Psoas muscle (tissue), 8 donors: ENCODE results near the gene CCDC152. TPM values are rescaled to one million over a fixed set of nuclear protein-coding genes. Genes with fewer than 3 reads are reported as not detected.

Experiments
- ATAC-seq, 4 donors: fragments of 200-7000 bp; cut with Tn5 transposase; one replicate each; pipeline ENCODE4 v1.9.1; 2020; ENCODE audit warnings: moderate library complexity in 3 of 4, mild to moderate bottlenecking in 2 of 4
- DNase-seq, 2 donors: peaks; one replicate each; pipeline ENCODE4 v3.0.0-alpha.2; 2020
- H3K27ac ChIP-seq: fragments of 200-600 bp; one replicate; pipeline ENCODE4 v1.8.0; 2022
- H3K27me3 ChIP-seq, 3 donors: fragments of 200-600 bp in 1 of 3; one replicate each; pipeline versions ENCODE4 v1.6.1 to v1.8.0; 2013 to 2022; ENCODE audit warnings: low read length in 2 of 3, mild to moderate bottlenecking in 2 of 3, moderate library complexity in 1 of 3; ENCODE audit not compliant: insufficient read depth in 3 of 3
- H3K36me3 ChIP-seq, 2 donors: fragments of 200-600 bp in 1 of 2; one replicate each; pipeline versions ENCODE4 v1.6.1 to v1.8.0; 2013 to 2022; ENCODE audit warnings: low read depth in 1 of 2, mild to moderate bottlenecking in 1 of 2, moderate library complexity in 1 of 2; ENCODE audit not compliant: insufficient read depth in 1 of 2
- H3K4me1 ChIP-seq: fragments of 200-600 bp; one replicate; pipeline ENCODE4 v1.8.0; 2022
- H3K4me3 ChIP-seq: fragments of 200-600 bp; one replicate; pipeline ENCODE4 v1.8.0; 2022; ENCODE audit warnings: mild to moderate bottlenecking
- H3K9me3 ChIP-seq: fragments of 200-600 bp; one replicate; pipeline ENCODE4 v1.8.0; 2022
- WGBS, 3 donors: extraction: QIAGEN DNeasy Blood & Tissue Kit; methylation state at CpG; one replicate each; pipeline versions ENCODE4 v1.1.6 to v1.1.7; 2013; 5-methylcytosine and 5-hydroxymethylcytosine counted together
- intact Hi-C, 2 donors: fragments of 100-400 bp; cut with DNase I; formaldehyde crosslinking; loops; one replicate each; pipeline versions ENCODE4 v1.11.0 to v1.14.2; 2022
- polyA plus RNA-seq, 3 donors: library from polyadenylated mRNA; stranded (reverse); fragments of 200-250 nt; gene quantifications; one replicate each; pipeline ENCODE4 v1.2.3, GENCODE V29; 2013
- total RNA-seq, 4 donors: library from RNA; stranded (reverse); fragmentation: NEBNext Ultra II Directional in 2 of 4; extraction: Animal tissue kit (Norgen Biotek cat#: 25700) in 2 of 4; gene quantifications; one replicate each; pipeline versions ENCODE4 v1.2.1 to v1.2.4, GENCODE V29; 2021 to 2023
- TF ChIP-seq, protein P1 (sequence below): fragments of 200-600 bp; IDR thresholded peaks from one replicate; pipeline ENCODE4 v1.8.0; 2022; ENCODE audit warnings: antibody characterized with exemption
- donor health status: healthy with polysubstance abuse.
- donor health status: DM: no; HTN: no; CAD: no; lungs with moderate emphysema.
- donor health status: Bipolar disorder and iron deficiency.
- donor health status: healthy.
- donor health status: DM: yes; HTN: yes; CAD: no.
- donor health status: DM: no; HTN: no; CAD: no.
- donor health status: DM: no; HTN: no; CAD: no.
- donor health status: DM: yes; HTN: yes; CAD: no.

CCDC152 gene
- total and polyA plus RNA-seq, 7 donors, result 0.21 to 0.88 (median 0.54) TPM

DNA sequence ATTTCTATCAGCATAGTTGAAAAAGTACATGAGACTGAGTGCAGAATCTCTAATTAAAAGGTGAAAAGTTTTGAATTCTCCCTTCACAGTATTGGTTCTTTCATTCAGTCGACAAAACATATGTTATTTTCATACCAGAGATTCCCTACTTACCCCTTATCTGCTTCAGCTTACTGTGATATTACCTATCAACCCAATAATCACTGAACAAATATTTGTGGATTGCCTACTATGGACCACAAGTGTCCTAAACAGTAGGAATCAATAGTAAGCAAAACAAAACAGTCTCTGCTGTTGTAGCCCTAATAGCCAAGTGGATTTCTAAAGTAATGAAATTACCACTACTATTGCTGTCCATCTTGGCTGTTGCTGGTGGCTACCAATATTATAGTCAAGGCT lies 11.5 kb downstream of the CCDC152 start:
- intact Hi-C loops, result loop anchor here (5.0 to 10.0 kb wide), 6 partner anchors 119 to 916 kb away; partner anchors contain the start of genes FBXO4 (in 1 of the 2) and GHR (in 1 of the 2)
- Histone ChIP-seq H3K9me3 (no peaks in the 10 kb centered on the region), H3K4me3 (no peak overlapping the region), H3K4me1 (no peaks in the 10 kb centered on the region), H3K27ac (no peak overlapping the region), H3K36me3 (no peaks in the 10 kb centered on the region), H3K27me3 (no peaks in the 10 kb centered on the region)
- TF ChIP-seq, protein P1, sequence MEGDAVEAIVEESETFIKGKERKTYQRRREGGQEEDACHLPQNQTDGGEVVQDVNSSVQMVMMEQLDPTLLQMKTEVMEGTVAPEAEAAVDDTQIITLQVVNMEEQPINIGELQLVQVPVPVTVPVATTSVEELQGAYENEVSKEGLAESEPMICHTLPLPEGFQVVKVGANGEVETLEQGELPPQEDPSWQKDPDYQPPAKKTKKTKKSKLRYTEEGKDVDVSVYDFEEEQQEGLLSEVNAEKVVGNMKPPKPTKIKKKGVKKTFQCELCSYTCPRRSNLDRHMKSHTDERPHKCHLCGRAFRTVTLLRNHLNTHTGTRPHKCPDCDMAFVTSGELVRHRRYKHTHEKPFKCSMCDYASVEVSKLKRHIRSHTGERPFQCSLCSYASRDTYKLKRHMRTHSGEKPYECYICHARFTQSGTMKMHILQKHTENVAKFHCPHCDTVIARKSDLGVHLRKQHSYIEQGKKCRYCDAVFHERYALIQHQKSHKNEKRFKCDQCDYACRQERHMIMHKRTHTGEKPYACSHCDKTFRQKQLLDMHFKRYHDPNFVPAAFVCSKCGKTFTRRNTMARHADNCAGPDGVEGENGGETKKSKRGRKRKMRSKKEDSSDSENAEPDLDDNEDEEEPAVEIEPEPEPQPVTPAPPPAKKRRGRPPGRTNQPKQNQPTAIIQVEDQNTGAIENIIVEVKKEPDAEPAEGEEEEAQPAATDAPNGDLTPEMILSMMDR, result no peak
- DNase-seq (no peak), ATAC-seq (no peak)
- WGBS, 3 donors, result 48 to 57% (median 55%) methylated on average over 1 of the region's 1 CpG

DNA sequence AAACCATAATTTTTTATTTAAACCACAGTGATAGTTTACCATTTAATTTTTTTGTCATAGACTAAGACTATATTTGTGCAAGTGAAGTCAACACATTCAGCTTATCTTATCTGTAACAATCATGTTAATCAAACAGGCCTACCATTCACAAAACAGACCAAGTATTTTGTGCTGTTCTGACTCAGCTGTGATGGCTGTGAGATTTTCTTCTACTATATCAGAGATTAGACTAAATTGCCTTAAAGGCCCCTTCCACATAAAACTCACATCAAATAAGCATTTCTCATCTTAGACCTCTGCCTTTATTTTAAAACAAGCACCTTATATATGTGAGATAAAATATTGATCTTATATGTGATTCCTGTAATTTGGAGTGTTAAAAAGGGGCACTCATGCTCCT lies 13.4 kb downstream of the CCDC152 start:
- TF ChIP-seq, protein P1, result no peak
- no peak for ATAC-seq
- H3K27me3 ChIP-seq, result no peaks in the 10 kb centered on the region
- H3K4me1 ChIP-seq, result no peaks in the 10 kb centered on the region
- no peak overlapping the region for H3K4me3 ChIP-seq
- H3K36me3 ChIP-seq, result no peaks in the 10 kb centered on the region
- no peak for DNase-seq
- no peaks in the 10 kb centered on the region for H3K9me3 ChIP-seq
- intact Hi-C loops, result no loop called here
- H3K27ac ChIP-seq, result no peak overlapping the region

DNA sequence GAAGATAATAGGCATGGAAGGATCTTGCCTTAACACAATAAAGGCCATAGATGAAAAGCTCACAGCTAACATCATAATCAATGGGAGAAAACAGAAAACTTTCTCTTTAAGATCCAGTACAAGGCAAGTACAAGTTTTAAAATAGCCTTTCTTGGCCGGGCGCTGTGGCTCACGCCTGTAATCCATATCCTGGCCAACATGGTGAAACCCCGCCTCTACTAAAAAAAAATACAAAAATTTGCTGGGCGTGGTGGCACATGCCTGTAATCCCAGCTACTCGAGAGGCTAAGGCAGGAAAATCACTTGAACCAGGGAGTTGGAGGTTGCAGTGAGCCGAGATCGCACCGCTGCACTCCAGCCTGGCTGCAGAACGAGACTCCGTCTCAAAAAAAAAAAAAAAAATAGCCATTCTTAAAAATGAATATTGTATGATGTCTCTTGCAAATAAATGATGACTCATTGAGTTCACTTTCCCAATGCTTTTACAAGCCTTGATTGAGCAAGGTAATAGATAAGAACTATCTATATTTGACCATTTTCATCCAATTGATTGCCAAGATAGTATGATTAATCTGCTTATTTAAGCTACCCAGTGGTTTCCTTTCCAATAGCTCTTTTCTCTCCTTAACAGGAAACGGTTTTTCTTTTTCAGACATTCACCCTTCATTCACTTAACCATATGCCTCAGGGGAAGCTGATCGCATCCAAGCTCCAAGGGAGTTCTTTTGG lies 15.8 kb downstream of the CCDC152 start:
- Histone ChIP-seq H3K36me3 (no peaks in the 10 kb centered on the region), H3K27me3 (no peaks in the 10 kb centered on the region), H3K4me1 (no peaks in the 10 kb centered on the region), H3K9me3 (no peaks in the 10 kb centered on the region), H3K4me3 (peak overlapping the region; percentile 53), H3K27ac (no peak overlapping the region)
- TF ChIP-seq, protein P1, result no peak
- ATAC-seq (peak in 2 of 4 donors; percentile 11 to 75), DNase-seq (no peak)
- WGBS, 3 donors, result 24 to 62% (median 36%) methylated on average over 13 of the region's 13 CpGs
- intact Hi-C loops, result no loop called here

DNA sequence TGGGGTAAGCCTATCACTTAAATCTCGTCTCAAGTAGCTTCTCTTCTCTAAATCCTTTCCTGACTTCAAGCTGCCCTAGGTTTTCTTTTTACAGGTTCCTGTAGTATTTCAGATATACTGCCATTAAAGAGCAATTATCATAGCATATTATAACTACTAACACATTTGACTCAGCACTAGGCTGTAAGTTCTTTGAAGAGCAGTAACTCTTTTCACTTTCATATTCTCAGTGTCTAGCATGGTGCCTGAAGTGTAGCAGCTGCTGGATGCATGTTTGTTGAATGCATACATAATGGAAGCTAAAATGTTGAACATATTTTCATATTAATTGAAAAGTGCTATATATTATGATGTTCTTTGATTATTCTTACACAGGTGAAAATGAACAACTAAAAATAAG lies 22.5 kb downstream of the CCDC152 start:
- H3K27ac ChIP-seq, result no peak overlapping the region
- TF ChIP-seq, protein P1, result no peak
- ATAC-seq (no peak), DNase-seq (no peak)
- H3K36me3 ChIP-seq, result no peaks in the 10 kb centered on the region
- H3K4me1 ChIP-seq, result no peaks in the 10 kb centered on the region
- intact Hi-C loops, result no loop called here
- no peak overlapping the region for H3K4me3 ChIP-seq
- H3K9me3 ChIP-seq, result no peaks in the 10 kb centered on the region
- no peaks in the 10 kb centered on the region for H3K27me3 ChIP-seq
- 73 to 83% (median 83%) methylated on average over 1 of the region's 1 CpG for WGBS, 3 donors

DNA sequence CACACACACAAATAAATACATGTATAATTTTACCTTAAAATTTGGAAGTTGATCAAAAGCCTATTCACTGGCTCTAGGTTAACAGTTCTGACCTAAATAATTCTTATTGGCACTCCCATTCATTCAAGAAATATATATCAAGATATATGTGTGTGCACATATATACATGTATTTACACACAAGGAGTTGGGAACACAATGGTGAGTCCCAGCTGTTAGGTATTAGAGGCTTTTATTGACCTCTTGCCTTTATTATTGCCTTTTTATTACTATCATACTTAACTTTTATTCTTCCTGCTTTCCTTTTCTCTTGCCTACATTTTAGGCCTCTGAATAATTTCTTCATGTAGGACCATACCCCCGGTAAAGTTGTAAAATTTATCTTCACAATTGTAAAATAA lies 25.0 kb downstream of the CCDC152 start:
- no peaks in the 10 kb centered on the region for H3K36me3 ChIP-seq
- H3K27ac ChIP-seq, result no peak overlapping the region
- WGBS, 3 donors, result 83 to 85% (median 84%) methylated on average over 1 of the region's 1 CpG
- ATAC-seq, result no peak
- DNase-seq, result no peak
- H3K9me3 ChIP-seq, result peaks cover 11% of the 10 kb centered on the region
- no peak overlapping the region for H3K4me3 ChIP-seq
- no peaks in the 10 kb centered on the region for H3K4me1 ChIP-seq
- no peaks in the 10 kb centered on the region for H3K27me3 ChIP-seq
- intact Hi-C loops, result no loop called here
- TF ChIP-seq, protein P1, result no peak
